ENCODE measurements around the gene PI4K2A. TPM values are rescaled to one million over a fixed set of nuclear protein-coding genes. Genes with fewer than 3 reads are reported as not detected.
"Not testable (repeated sequence)": the region's sequence is repeated elsewhere in the genome, so short reads cannot be mapped to it uniquely, and the experiment has no call there.

The PI4K2A gene
- total RNA-seq, 1 donor from 2014 or later: 9.9 TPM

DNA sequence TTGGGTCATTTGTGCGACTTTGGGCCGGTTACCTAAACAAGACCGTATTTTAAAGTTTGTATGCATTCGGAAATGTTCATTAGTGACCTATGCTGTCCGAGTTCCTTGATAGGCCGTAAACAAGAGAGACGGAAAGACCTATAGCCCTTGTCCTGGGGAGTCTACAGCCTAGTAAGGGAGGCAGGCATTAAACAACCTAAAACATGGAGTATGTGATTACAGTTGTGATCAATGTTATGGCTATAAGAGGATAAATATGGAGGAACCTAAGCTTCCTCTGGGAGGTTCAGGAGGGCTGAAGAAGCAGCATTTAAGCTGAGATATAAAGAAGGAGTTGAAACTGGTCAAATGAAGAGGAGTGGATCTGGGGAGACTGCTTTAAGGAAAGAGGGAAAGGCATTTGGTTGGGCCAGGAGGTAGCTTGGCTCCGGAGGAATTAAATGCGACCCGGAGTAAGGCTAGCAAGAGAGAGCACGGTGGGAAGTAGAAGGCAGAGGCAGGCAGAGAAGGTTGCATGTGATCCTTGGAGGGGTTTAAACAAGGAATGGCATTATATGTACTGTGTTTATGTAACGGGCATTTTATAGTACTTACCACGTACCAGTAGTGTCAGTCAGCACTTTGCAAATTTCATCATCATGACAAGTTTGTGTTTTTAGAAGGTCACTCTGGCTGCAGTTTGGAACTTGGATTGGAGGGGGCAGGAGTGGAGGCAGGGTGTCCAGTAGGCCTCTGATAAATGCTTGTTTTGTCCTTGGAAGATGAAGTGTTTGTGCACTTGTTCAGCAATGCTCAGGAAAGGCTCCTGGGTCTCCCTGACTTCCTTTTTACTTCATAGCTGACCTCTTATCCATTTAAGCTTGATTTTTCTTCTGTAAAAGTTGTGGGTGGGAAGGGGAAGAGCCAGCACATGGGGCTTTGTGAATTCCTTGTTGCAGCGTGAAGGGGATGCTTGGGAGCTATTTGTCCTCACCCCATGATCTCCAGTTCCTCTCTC, 47.6 kb downstream of the PI4K2A start:
- ATAC-seq (ENCODE audit: poor library complexity) (no peak), DNase-seq (no peak)
- intact Hi-C loops (cut with DNase I): no loop called here

- DNase-seq (no peak), ATAC-seq (ENCODE audit: poor library complexity) (no peak)
- intact Hi-C loops (cut with DNase I): no loop called here
Observed at GRCh38 chr10:97689559-97690020, 49.1 kb downstream of the PI4K2A start.

- intact Hi-C loops (cut with DNase I): no loop called here
- DNase-seq (no peak), ATAC-seq (ENCODE audit: poor library complexity) (no peak)
Observed at GRCh38 chr10:97690133-97690532, 49.7 kb downstream of the PI4K2A start.

DNA sequence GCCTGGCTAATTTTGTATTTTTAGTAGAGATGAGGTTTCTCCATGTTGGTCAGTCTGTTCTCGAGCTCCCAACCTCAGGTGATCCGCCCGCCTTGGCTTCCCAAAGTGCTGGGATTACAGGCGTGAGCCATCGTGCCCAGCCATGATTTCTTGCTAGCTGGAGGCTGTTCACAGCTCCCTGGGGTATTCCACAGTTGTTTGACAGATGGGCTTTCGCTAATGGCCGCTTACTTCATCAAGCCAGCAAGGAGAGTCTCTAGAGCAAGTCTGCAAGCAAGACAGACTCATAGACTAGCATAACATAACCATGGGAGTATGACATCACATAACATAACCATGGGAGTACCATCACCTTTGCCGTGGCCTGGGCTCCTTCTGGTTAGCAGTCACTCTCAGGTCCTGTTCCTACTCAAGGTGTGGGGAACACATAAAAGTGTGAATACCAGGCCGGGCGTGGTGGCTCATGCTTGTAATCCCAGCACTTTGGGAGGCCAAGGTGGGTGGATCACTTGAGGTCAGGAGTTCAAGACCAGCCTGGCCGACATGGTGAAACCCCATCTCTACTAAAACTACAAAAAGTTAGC, 57.7 kb downstream of the PI4K2A start:
- intact Hi-C loops (cut with DNase I); DNase-seq; ATAC-seq (ENCODE audit: poor library complexity): not testable (repeated sequence)

DNA sequence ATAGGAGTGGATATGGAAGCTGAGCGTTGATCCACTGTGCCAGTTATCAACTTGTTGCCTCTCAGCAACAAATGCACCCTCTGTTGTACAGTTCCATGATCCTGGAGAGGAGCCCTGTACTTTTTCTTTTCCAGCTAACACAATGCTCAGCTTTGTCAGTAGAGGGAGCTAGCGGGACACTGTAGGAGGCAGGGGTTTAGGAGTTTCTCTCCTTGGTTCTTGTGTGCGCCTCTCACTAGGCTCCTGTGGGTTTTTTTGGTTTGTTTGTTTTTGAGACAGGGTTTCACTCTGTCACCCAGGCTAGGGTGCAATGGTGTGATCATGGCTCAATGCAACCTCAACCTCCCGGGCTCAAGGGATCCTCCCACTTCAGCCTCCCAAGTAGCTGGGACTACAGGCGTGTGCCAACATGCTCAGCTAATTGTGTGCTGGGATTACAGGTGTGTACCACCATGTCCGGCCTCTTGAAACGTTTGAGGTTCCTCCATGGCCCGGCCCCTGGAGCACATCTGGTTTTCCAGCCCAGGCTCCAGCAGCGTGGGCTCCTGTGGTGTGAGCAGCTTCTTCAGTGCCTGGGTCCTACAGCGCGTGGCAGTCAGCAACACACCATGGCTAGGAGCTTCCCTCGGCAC, 61.1 kb downstream of the PI4K2A start:
- ATAC-seq (ENCODE audit: poor library complexity): peak; percentile 95
- DNase-seq: no peak
- intact Hi-C loops (cut with DNase I): no loop called here

DNA sequence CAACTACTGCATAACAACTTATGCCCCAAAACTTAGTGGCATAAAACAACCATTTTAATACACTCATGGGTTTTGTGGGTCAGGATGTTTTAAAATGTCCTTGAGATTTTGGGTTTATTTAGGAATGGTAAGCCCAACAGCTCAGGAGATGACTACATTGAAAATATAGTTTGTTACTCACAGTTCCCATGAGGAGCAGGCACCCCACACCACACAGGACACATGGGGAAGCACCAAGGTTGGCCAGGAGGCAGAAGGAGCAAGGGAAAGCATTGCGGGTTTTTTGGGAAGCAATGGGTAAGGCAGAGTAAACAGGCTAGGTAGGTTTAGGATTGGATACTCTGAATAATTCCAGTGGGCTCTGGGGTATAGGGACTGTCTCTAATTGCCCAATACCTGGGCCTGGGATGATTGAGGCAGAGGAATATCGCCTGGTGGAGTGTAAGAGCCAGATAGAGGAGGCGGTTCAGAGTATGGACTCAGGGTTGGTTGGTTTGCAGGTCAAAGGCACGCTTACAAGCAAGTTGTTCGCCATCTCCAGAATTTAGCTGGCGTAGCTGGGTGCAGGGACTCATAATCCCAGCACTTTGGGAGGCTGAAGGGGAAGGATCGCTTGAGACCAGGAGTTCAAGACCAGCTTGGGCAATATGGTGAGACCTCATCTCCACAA, 63.1 kb downstream of the PI4K2A start:
- ATAC-seq (ENCODE audit: poor library complexity): no peak
- no peak for DNase-seq
- intact Hi-C loops (cut with DNase I): no loop called here

GRCh38 chr10:97704341-97704740, 63.9 kb downstream of the PI4K2A start:
- intact Hi-C loops (cut with DNase I): no loop called here
- no peak for ATAC-seq (ENCODE audit: poor library complexity)

DNA sequence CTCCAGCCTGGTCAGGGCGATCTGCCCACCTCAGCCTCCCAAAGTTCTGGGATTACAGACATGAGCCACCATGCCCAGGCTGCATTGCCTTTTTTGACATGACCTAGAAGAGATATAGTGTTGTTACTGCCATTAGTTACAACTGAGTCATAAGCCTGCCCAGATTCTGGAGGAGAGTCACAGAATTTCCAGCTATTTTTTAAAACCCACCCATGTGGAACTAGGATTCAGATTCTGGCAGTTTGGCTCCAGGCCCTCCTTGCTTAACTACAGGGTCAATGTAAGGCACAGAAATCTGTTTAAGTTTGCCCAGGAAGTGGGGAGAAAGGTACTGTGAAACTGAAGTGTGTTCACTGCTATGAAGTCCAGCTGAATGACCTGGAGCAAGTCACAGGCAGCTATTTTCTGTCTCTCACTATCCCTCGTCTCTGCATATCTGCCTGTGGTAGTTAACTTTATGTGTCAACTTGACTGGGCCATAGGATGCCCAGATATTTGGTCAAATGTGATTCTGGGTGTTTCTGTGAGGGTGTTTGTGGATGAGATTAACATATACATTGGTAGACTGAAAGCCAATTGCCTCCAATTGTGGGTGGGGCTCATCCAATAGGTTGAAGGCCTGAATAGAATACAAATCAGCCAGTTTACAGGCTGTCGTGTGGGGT, 64.7 kb downstream of the PI4K2A start:
- DNase-seq: no peak
- intact Hi-C loops (cut with DNase I): no loop called here
- no peak for ATAC-seq (ENCODE audit: poor library complexity)

More at GRCh38 chr10:97704341-97704740, 63.9 kb downstream of the PI4K2A start:
- no peak for DNase-seq

GRCh38 chr10:97707134-97707861, 66.8 kb downstream of the PI4K2A start:
- ATAC-seq (ENCODE audit: poor library complexity) (no peak), DNase-seq (no peak)
- intact Hi-C loops (cut with DNase I): no loop called here

DNA sequence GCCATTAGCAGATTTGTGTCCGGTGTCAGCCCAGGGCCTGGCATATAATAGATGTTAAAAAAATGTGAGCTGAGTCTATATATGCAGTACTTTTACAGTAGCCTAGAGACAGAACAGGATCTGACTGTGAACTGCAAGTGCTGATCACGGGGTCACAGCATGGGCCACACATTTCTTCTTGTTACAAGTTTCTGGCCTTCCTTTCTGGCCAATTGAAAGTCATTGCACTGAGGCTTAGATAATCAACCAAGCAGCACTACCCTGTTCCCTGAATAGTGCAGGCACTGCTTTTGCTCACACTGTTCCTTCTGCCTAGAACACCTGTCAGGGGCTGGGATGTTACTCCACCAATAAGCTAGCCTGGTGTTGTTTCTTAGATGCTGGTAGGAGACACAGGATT, 67.7 kb downstream of the PI4K2A start:
- intact Hi-C loops (cut with DNase I): loop anchor here (2.0 kb wide), 1 partner anchor 23 kb away; no protein-coding TSS in a partner anchor
- ATAC-seq (ENCODE audit: poor library complexity) (no peak), DNase-seq (no peak)

- peak; percentile 66 for DNase-seq
- intact Hi-C loops (cut with DNase I): loop anchor here (2.0 kb wide), 1 partner anchor 22 kb away; no protein-coding TSS in a partner anchor
- ATAC-seq (ENCODE audit: poor library complexity): peak; percentile 24
Observed at GRCh38 chr10:97708976-97709946, 68.8 kb downstream of the PI4K2A start.

DNA sequence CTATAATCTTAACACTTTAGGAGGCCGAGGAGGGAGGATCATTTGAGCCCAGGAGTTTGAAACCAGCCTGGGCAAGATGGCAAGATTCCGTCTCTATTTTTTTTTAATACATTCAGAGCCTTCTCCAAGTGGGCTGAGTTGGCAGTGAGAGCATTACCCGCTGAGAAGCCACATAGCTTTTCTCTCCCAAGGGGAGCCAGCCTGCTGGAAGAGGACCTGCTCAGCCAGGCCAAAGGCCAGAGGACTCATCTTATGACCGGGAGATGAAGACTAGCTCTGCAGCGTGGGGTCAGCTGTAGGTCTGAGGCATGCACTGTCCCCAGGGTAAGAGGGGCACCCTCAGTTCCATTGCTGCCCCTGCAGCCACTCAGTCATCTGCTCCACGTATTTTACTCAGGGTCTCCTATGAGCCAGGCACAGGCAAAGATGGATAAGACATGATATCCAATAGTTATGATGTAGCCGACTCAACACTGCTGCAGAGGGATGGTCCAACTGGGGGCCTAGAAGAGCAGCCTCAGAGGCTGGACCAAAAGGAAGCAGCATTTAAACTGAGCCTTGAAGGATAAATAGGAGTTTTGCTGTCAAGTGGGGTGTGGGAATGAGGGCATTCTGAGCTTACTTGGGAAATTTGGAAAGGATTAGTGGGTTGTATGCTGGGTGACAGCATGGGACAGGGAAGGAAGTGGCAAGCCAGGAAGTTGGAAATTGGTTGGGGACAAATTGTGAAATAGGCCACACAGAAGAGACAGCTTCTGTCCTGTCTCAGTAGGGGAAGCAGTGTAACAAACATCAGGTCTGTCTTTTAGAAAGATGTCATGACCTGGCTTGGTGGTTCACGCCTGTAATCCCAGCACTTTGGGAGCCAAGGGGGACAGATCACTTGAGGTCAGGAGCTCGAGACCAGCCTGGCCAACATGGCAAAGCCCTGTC, 71.4 kb downstream of the PI4K2A start:
- DNase-seq: no peak
- intact Hi-C loops (cut with DNase I): no loop called here
- ATAC-seq (ENCODE audit: poor library complexity): no peak

DNA sequence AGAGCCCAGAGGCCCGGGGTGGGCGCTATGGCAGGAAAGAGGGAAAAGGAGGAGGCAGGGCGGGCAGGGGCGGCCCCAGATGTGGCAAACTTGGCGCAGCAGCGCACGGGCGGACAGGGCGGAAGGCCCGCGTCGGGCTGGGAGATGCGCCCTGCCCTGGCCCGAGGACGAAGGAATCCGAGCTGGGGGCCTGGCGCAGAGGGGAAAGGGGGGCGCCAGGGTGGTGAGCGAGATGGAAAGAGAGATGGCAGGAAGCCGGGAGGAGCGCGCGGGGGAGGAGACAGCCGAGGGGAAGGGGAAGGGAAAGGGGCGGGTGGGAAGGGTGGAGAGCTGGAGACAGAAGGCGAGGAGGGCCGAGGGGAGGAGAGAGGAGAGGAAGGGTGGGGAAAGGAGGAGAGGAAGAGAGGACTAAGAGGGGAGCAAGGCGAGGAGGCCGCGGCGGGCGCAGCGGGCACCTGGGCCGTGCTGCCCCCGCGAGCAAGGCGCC, 72.9 kb downstream of the PI4K2A start, which contains the start of gene MARVELD1:
TSS of gene MARVELD1 (plus strand) at position 392 of the 487 bp plus-strand sequence. CDS start 147 bp downstream, outside the sequence.
- intact Hi-C loops (cut with DNase I): no loop called here
- ATAC-seq (ENCODE audit: poor library complexity): peak; percentile 28
- peak; percentile 88 for DNase-seq

DNA sequence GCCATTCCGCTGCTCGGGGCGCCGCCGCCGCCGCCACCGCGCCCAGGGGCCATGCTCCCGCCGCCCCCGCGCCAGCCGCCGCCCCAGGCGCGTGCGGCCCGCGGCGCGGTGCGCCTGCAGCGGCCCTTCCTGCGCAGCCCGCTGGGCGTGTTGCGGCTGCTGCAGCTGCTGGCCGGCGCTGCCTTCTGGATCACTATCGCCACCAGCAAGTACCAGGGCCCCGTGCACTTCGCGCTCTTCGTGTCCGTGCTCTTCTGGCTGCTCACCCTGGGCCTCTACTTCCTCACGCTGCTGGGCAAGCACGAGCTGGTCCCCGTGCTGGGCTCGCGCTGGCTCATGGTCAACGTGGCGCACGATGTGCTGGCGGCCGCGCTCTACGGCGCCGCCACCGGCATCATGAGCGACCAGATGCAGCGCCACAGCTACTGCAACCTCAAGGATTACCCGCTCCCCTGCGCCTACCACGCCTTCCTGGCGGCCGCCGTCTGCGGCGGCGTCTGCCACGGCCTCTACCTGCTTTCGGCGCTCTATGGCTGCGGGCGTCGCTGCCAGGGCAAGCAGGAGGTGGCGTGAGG, 73.4 kb downstream of the PI4K2A start:
- peak; percentile 86 for DNase-seq
- intact Hi-C loops (cut with DNase I): no loop called here
- ATAC-seq (ENCODE audit: poor library complexity): peak; percentile 80

All from Right ventricle myocardium superior (tissue), 1 donor.